OCI-LY1 (cell line): ENCODE measurements around the gene NPIPB2.

Experiments used
- H2AFZ ChIP-seq: fragments of 200-600 bp; sonication (generic), shearing (Covaris generic); 2 replicates; pipeline ENCODE4 v1.6.0; 2014; ENCODE audit warnings: antibody characterized with exemption, mild to moderate bottlenecking, low read length
- H3F3A ChIP-seq: fragments of 200-600 bp; sonication (generic), shearing (Covaris generic); 2 replicates; pipeline ENCODE4 v1.6.0; 2014; ENCODE audit warnings: mild to moderate bottlenecking, antibody characterized with exemption, low read length, moderate library complexity; ENCODE audit not compliant: insufficient read depth
- H3K27ac ChIP-seq: fragments of 200-600 bp; sonication (generic); 2 replicates; pipeline ENCODE4 v1.5.1; 2014; ENCODE audit warnings: low read length, mixed run types, mild to moderate bottlenecking, low read depth; ENCODE audit not compliant: poor library complexity, severe bottlenecking
- H3K27me3 ChIP-seq: fragments of 200-600 bp; sonication (generic); 2 replicates; pipeline ENCODE4 v1.6.0; 2014; ENCODE audit warnings: antibody characterized with exemption, mild to moderate bottlenecking, low read length, moderate library complexity; ENCODE audit not compliant: insufficient read depth
- H3K36me3 ChIP-seq: fragments of 200-600 bp; sonication (generic); 2 replicates; pipeline ENCODE4 v1.6.1; 2014; ENCODE audit warnings: mild to moderate bottlenecking, antibody characterized with exemption, low read length, moderate library complexity, mixed read lengths; ENCODE audit not compliant: insufficient read depth
- H3K4me1 ChIP-seq: fragments of 200-600 bp; sonication (generic); 2 replicates; pipeline ENCODE4 v1.5.1; 2014; ENCODE audit warnings: mild to moderate bottlenecking, low read length, moderate library complexity; ENCODE audit not compliant: insufficient read depth, severe bottlenecking
- H3K4me2 ChIP-seq: fragments of 200-600 bp; sonication (generic), shearing (Covaris generic); 2 replicates; pipeline ENCODE4 v1.6.1; 2014; ENCODE audit warnings: low read length
- H3K4me3 ChIP-seq: fragments of 200-600 bp; sonication (generic); 2 replicates; pipeline ENCODE4 v1.5.1; 2014; ENCODE audit warnings: low read length, low read depth, mild to moderate bottlenecking, mixed read lengths; ENCODE audit not compliant: poor library complexity, severe bottlenecking
- H3K79me2 ChIP-seq: fragments of 200-600 bp; shearing (Covaris generic); 2 replicates; pipeline ENCODE4 v1.6.1; 2016; ENCODE audit warnings: mixed run types, low read length, mixed read lengths; ENCODE audit not compliant: insufficient read depth
- H3K9ac ChIP-seq: fragments of 200-600 bp; sonication (generic), shearing (Covaris generic); 2 replicates; pipeline ENCODE4 v1.6.1; 2014; ENCODE audit warnings: mild to moderate bottlenecking, low read length, mixed read lengths
- H3K9me2 ChIP-seq: fragments of 200-600 bp; sonication (generic), shearing (Covaris generic); 2 replicates; pipeline ENCODE4 v1.6.1; 2014; ENCODE audit warnings: low read depth, mild to moderate bottlenecking, low read length, mixed read lengths
- H3K9me3 ChIP-seq: fragments of 200-600 bp; shearing (Covaris generic); 2 replicates; pipeline ENCODE4 v1.6.1; 2014; ENCODE audit warnings: low read length, mixed read lengths
- H4K20me1 ChIP-seq: fragments of 200-600 bp; sonication (generic), shearing (Covaris generic); 2 replicates; pipeline ENCODE4 v1.6.0; 2016; ENCODE audit warnings: mild to moderate bottlenecking, low read length; ENCODE audit not compliant: insufficient read depth
- CTCF ChIP-seq: fragments of 200-600 bp; sonication (generic), shearing (Covaris generic); IDR thresholded peaks from 2 replicates; pipeline ENCODE4 v1.5.1; 2017; ENCODE audit warnings: mild to moderate bottlenecking, antibody characterized with exemption, low read length, moderate library complexity, mixed read lengths
- EZH2 ChIP-seq: fragments of 200-600 bp; sonication (generic), shearing (Covaris generic); IDR thresholded peaks from 2 replicates; pipeline ENCODE4 v1.8.0; 2017; ENCODE audit warnings: borderline replicate concordance, mixed run types, mild to moderate bottlenecking, antibody characterized with exemption, low read length, moderate library complexity, mixed read lengths

NPIPB2 gene

GRCh38 chr16:11950388-11950787, 8.5 kb upstream of the NPIPB2 start:
- no peaks in the 10 kb centered on the region for H3K36me3 ChIP-seq
- peak overlapping the region; percentile 12; the same call in 1 of the 2 replicates for H3K4me2 ChIP-seq
- H3K27ac ChIP-seq = peak overlapping the region; percentile 77
- H3K9ac ChIP-seq = peak overlapping the region; percentile 14; the same call in 1 of the 2 replicates
- no peak overlapping the region for H3K4me3 ChIP-seq
- H3K9me3 ChIP-seq = no peaks in the 10 kb centered on the region
- H3K4me1 ChIP-seq = peaks cover 24% of the 10 kb centered on the region
- no peaks in the 10 kb centered on the region for H3K9me2 ChIP-seq
- no peaks in the 10 kb centered on the region for H4K20me1 ChIP-seq
- TF ChIP-seq CTCF (no peak), EZH2 (no peak)
- H3K79me2 ChIP-seq = no peaks in the 10 kb centered on the region
- H3K27me3 ChIP-seq = no peaks in the 10 kb centered on the region
- no peaks in the 10 kb centered on the region for H3F3A ChIP-seq
- H2AFZ ChIP-seq = peak overlapping the region; percentile 15; the same call in 1 of the 2 replicates

GRCh38 chr16:11949527-11949926, 7.7 kb upstream of the NPIPB2 start:
- Histone ChIP-seq H3K9ac (no peak overlapping the region), H3K4me1 (peaks cover 24% of the 10 kb centered on the region)
- TF ChIP-seq CTCF (peak; percentile 81), EZH2 (no peak)

GRCh38 chr16:11948819-11949218, 7.0 kb upstream of the NPIPB2 start:
- H3F3A ChIP-seq = no peaks in the 10 kb centered on the region
- no peaks in the 10 kb centered on the region for H3K79me2 ChIP-seq
- H3K36me3 ChIP-seq = no peaks in the 10 kb centered on the region
- no peak overlapping the region for H3K27ac ChIP-seq
- H2AFZ ChIP-seq = no peak overlapping the region
- no peak overlapping the region for H3K9ac ChIP-seq
- no peaks in the 10 kb centered on the region for H3K9me2 ChIP-seq
- no peaks in the 10 kb centered on the region for H3K27me3 ChIP-seq
- no peaks in the 10 kb centered on the region for H3K9me3 ChIP-seq
- H3K4me2 ChIP-seq = no peak overlapping the region
- H3K4me3 ChIP-seq = no peak overlapping the region
- peaks cover 24% of the 10 kb centered on the region for H3K4me1 ChIP-seq
- H4K20me1 ChIP-seq = no peaks in the 10 kb centered on the region
- TF ChIP-seq EZH2 (no peak), CTCF (no peak)

More at GRCh38 chr16:11949527-11949926, 7.7 kb upstream of the NPIPB2 start:
- Histone ChIP-seq H3K27me3 (no peaks in the 10 kb centered on the region), H3K9me2 (no peaks in the 10 kb centered on the region), H3K9me3 (no peaks in the 10 kb centered on the region), H3K79me2 (no peaks in the 10 kb centered on the region), H3F3A (no peaks in the 10 kb centered on the region), H3K4me2 (no peak overlapping the region), H2AFZ (no peak overlapping the region), H3K4me3 (no peak overlapping the region), H3K27ac (peak overlapping the region; percentile 77), H3K36me3 (no peaks in the 10 kb centered on the region), H4K20me1 (no peaks in the 10 kb centered on the region)
